IMR-90 (cell line): Measurements from ENCODE around the gene HOXA2. TPM values are rescaled to one million over a fixed set of nuclear protein-coding genes. Genes with fewer than 3 reads are reported as not detected.
A peak's percentile ranks its signal among the peaks of the same experiment; 100 is the strongest.

Experiments
- ATAC-seq: fragments of 200-7000 bp; cut with Tn5 transposase; 2 replicates; pipeline ENCODE4 v1.9.1; 2020; ENCODE audit warnings: low read depth, mild to moderate bottlenecking, moderate library complexity
- BruUV-seq: library from RNA; stranded (reverse); fragments of 400-500 nt; replicated peaks from 2 replicates; lab custom pipeline; 2021; lab: Mats Ljungman, UMichigan
- CTCF ChIA-PET: fragments of 300-600 bp; formaldehyde crosslinking; extraction: SDS; loops from one replicate; lab custom pipeline; 2021; ENCODE audit warnings: antibody characterized with exemption; lab: Yijun Ruan, JAX
- POLR2A ChIA-PET: fragments of 300-600 bp; sonication (Branson Sonifier 250); formaldehyde crosslinking; loops from one replicate; lab custom pipeline; 2022; ENCODE audit warnings: antibody characterized with exemption; ENCODE audit not compliant: unreplicated experiment; lab: Charles Lee
- DNase-seq: peaks from one replicate; pipeline ENCODE4 v3.0.0; 2013
- H2AFZ ChIP-seq: replicated peaks from 2 replicates; pipeline ENCODE3; 2013; ENCODE audit warnings: low read length, mild to moderate bottlenecking; ENCODE audit not compliant: poor library complexity
- H2AK5ac ChIP-seq: 2 replicates; pipeline ENCODE4 v1.6.1; 2013; ENCODE audit warnings: low read depth, low read length, inconsistent platforms
- H2AK9ac ChIP-seq: replicated peaks from 2 replicates; pipeline ENCODE3; 2013; ENCODE audit warnings: mild to moderate bottlenecking, low read depth, low read length, moderate library complexity; ENCODE audit not compliant: poor library complexity
- H2BK120ac ChIP-seq: 2 replicates; pipeline ENCODE4 v1.6.1; 2013; ENCODE audit warnings: low read depth, low read length, inconsistent platforms
- H2BK15ac ChIP-seq: 3 replicates; pipeline ENCODE4 v1.6.1; 2013; ENCODE audit warnings: low read depth, low read length, inconsistent platforms
- H2BK20ac ChIP-seq: 2 replicates; pipeline ENCODE4 v1.6.1; 2013; ENCODE audit warnings: low read depth, mild to moderate bottlenecking, inconsistent platforms, low read length, moderate library complexity
- H2BK5ac ChIP-seq: 2 replicates; pipeline ENCODE4 v1.6.1; 2013; ENCODE audit warnings: mild to moderate bottlenecking, low read depth, low read length, inconsistent platforms; ENCODE audit not compliant: poor library complexity, severe bottlenecking
- H3K14ac ChIP-seq: replicated peaks from 2 replicates; pipeline ENCODE4 v1.6.1; 2013; ENCODE audit warnings: low read depth, low read length, inconsistent platforms
- H3K18ac ChIP-seq: 2 replicates; pipeline ENCODE4 v1.6.1; 2013; ENCODE audit warnings: low read depth, low read length, control low read depth
- H3K23ac ChIP-seq: 2 replicates; pipeline ENCODE4 v1.6.1; 2013; ENCODE audit warnings: low read depth, low read length, inconsistent platforms
- H3K27ac ChIP-seq: 2 replicates; pipeline ENCODE4 v1.5.1; 2013; ENCODE audit warnings: mild to moderate bottlenecking, control low read depth, low read length; ENCODE audit not compliant: insufficient read depth
- H3K27me3 ChIP-seq: 2 replicates; pipeline ENCODE4 v1.6.1; 2013; ENCODE audit warnings: low read length; ENCODE audit not compliant: control insufficient read depth, insufficient read depth
- H3K36me3 ChIP-seq: 2 replicates; pipeline ENCODE4 v1.6.1; 2013; ENCODE audit warnings: low read length, mixed read lengths; ENCODE audit not compliant: control insufficient read depth, insufficient read depth
- H3K4ac ChIP-seq: 2 replicates; pipeline ENCODE4 v1.6.1; 2013; ENCODE audit warnings: low read depth, low read length, inconsistent platforms
- H3K4me1 ChIP-seq: 2 replicates; pipeline ENCODE4 v1.6.1; 2013; ENCODE audit warnings: low read length, mixed read lengths; ENCODE audit not compliant: control insufficient read depth, insufficient read depth
- H3K4me2 ChIP-seq: 2 replicates; pipeline ENCODE4 v1.6.1; 2013; ENCODE audit warnings: low read depth, mild to moderate bottlenecking, control low read depth, low read length, moderate library complexity
- H3K4me3 ChIP-seq: 2 replicates; pipeline ENCODE4 v1.5.1; 2013; ENCODE audit warnings: low read depth, mild to moderate bottlenecking, control low read depth, low read length, moderate library complexity; ENCODE audit not compliant: insufficient read depth
- H3K56ac ChIP-seq: 2 replicates; pipeline ENCODE4 v1.6.1; 2013; ENCODE audit warnings: low read length, inconsistent platforms; ENCODE audit not compliant: insufficient read depth; ENCODE audit errors: extremely low read depth
- H3K79me1 ChIP-seq, 2 experiments: 2 replicates each; pipeline ENCODE4 v1.6.1; 2013; ENCODE audit warnings: low read length in 2 of 2, inconsistent platforms in 1 of 2, low read depth in 1 of 2
- H3K9ac ChIP-seq: 2 replicates; pipeline ENCODE4 v1.6.1; 2013; ENCODE audit warnings: low read depth, low read length, control low read depth
- H3K9me1 ChIP-seq: 2 replicates; pipeline ENCODE4 v1.6.1; 2013; ENCODE audit warnings: low read length, inconsistent platforms; ENCODE audit not compliant: insufficient read depth
- H3K9me3 ChIP-seq: 2 replicates; pipeline ENCODE4 v1.6.1; 2013; ENCODE audit warnings: low read length; ENCODE audit not compliant: control insufficient read depth, insufficient read depth
- H4K20me1 ChIP-seq: 2 replicates; pipeline ENCODE4 v1.6.1; 2013; ENCODE audit warnings: low read length, inconsistent platforms; ENCODE audit not compliant: insufficient read depth
- H4K5ac ChIP-seq: 2 replicates; pipeline ENCODE4 v1.6.1; 2013; ENCODE audit warnings: mild to moderate bottlenecking, low read depth, low read length, control low read depth
- H4K8ac ChIP-seq, 2 experiments: 2 replicates each; pipeline ENCODE4 v1.6.1; 2013; ENCODE audit warnings: low read depth in 2 of 2, low read length in 2 of 2, control low read depth in 1 of 2, inconsistent platforms in 1 of 2
- H4K91ac ChIP-seq: 2 replicates; pipeline ENCODE4 v1.6.1; 2013; ENCODE audit warnings: low read depth, low read length, inconsistent platforms; ENCODE audit not compliant: insufficient read depth
- BHLHE40 ChIP-seq: fragments of 150-350 bp; IDR thresholded peaks from 2 replicates; pipeline ENCODE4 v1.6.1; 2016; ENCODE audit warnings: mild to moderate bottlenecking, low read depth, low read length
- CHD1 ChIP-seq: IDR thresholded peaks from 2 replicates; pipeline ENCODE4 v1.6.1; 2012; ENCODE audit warnings: low read depth, low read length, improper control_type of control experiment
- CTCF ChIP-seq: conservative IDR thresholded peaks from 2 replicates; pipeline ENCODE4 v1.5.1; 2012; ENCODE audit warnings: mild to moderate bottlenecking, low read depth, low read length, improper control_type of control experiment
- ELK1 ChIP-seq: fragments of 150-350 bp; IDR thresholded peaks from 2 replicates; pipeline ENCODE4 v1.6.1; 2016; ENCODE audit warnings: low read depth, mild to moderate bottlenecking, low read length, moderate library complexity, borderline replicate concordance
- MAFK ChIP-seq: IDR thresholded peaks from 2 replicates; pipeline ENCODE4 v1.6.1; 2012; ENCODE audit warnings: low read depth, low read length, improper control_type of control experiment
- MAZ ChIP-seq: IDR thresholded peaks from 2 replicates; pipeline ENCODE4 v1.6.1; 2012; ENCODE audit warnings: low read depth, mild to moderate bottlenecking, low read length, improper control_type of control experiment, moderate library complexity, borderline replicate concordance
- POLR2A ChIP-seq: IDR thresholded peaks from 2 replicates; pipeline ENCODE4 v1.6.1; 2012; ENCODE audit warnings: mild to moderate bottlenecking, low read depth, low read length
- RAD21 ChIP-seq: IDR thresholded peaks from 2 replicates; pipeline ENCODE4 v1.6.1; 2012; ENCODE audit warnings: low read length, improper control_type of control experiment
- RFX5 ChIP-seq: IDR thresholded peaks from 2 replicates; pipeline ENCODE4 v1.8.0; 2012; ENCODE audit warnings: low read depth, mild to moderate bottlenecking, low read length, moderate library complexity
- SMC3 ChIP-seq: fragments of 150-350 bp; IDR thresholded peaks from 2 replicates; pipeline ENCODE4 v1.6.1; 2016; ENCODE audit warnings: low read depth, mild to moderate bottlenecking, antibody characterized with exemption, low read length, moderate library complexity
- USF2 ChIP-seq: fragments of 150-350 bp; IDR thresholded peaks from 2 replicates; pipeline ENCODE4 v1.6.1; 2017; ENCODE audit warnings: mild to moderate bottlenecking, antibody characterized with exemption, low read length, low read depth
- WGBS, 2 experiments: methylation state at CpG; one replicate each; pipeline versions ENCODE4 v1.1.5 to v1.1.7; 2013; ENCODE audit warnings: missing lambda C conversion rate in 2 of 2; ENCODE audit not compliant: insufficient read length in 1 of 2; ENCODE audit errors: extremely low coverage in 2 of 2; 5-methylcytosine and 5-hydroxymethylcytosine counted together
- dilution Hi-C: fragments of 300-500 bp; cut with HindIII; formaldehyde crosslinking; loops from one replicate; pipeline ENCODE4 v1.14.3; 2018; ENCODE audit warnings: low sequenced_read_pairs; ENCODE audit not compliant: unreplicated experiment
- in situ Hi-C: fragments of 300-500 bp; cut with MboI; formaldehyde crosslinking; loops from 3 replicates; pipeline ENCODE4 v1.14.3; 2019; ENCODE audit warnings: low sequenced_read_pairs, inconsistent platforms, mixed read lengths
- intact Hi-C: fragments of 100-400 bp; cut with micrococcal nuclease; formaldehyde crosslinking; loops from 2 replicates; pipeline ENCODE4 v1.10.0; 2022
- polyA plus RNA-seq, 3 experiments: library from polyadenylated mRNA; depleted of rRNA; stranded (reverse); fragments of >200 nt; gene quantifications; 2 replicates each; pipeline ENCODE4 v1.2.3, GENCODE V29; 2012; ENCODE audit warnings: low replicate concordance in 1 of 3
- total RNA-seq: library from RNA; depleted of rRNA; stranded (reverse); fragments of >200 nt; gene quantifications from 2 replicates; pipeline ENCODE4 v1.2.3, GENCODE V29; 2012

HOXA2 gene
- total and polyA plus RNA-seq, 2 of the 4 experiments (the other 2 are of a cell fraction) = 1.6 to 3.9 TPM

- Histone ChIP-seq H3K27me3 (no peaks in the 10 kb centered on the region), H3K18ac (peak within 1 kb of the TSS; percentile 82), H3K4me3 (peak within 1 kb of the TSS; percentile 92), H3K56ac (peak within 1 kb of the TSS; percentile 93), H3K9me1 (no peaks in the 10 kb centered on the region), H3K9me3 (no peaks in the 10 kb centered on the region), H3K27ac (peak within 1 kb of the TSS; percentile 97), H2BK5ac (peak within 1 kb of the TSS; percentile 91), H2BK15ac (peak within 1 kb of the TSS; percentile 86; the same call in 2 of the 3 replicates), H3K4me2 (peak within 1 kb of the TSS; percentile 91), H3K23ac (peak within 1 kb of the TSS; percentile 100), H3K79me1 (peaks cover 10 to 16% of the 10 kb centered on the region in 2 experiments; a peak in 3 of 4 replicates), H3K4me1 (peaks cover 6% of the 10 kb centered on the region), H2BK120ac (peak within 1 kb of the TSS; percentile 80), H3K9ac (peak within 1 kb of the TSS; percentile 99), H4K5ac (peak within 1 kb of the TSS; percentile 26; the same call in 1 of the 2 replicates), H3K36me3 (peaks cover 10% of the 10 kb centered on the region), H3K14ac (peak within 1 kb of the TSS; percentile 98), H2AK9ac (peak within 1 kb of the TSS; percentile 97), H4K20me1 (peaks cover 13% of the 10 kb centered on the region), H2AK5ac (peak within 1 kb of the TSS; percentile 91), H4K8ac (peak within 1 kb of the TSS; percentile 80 to 83), H2BK20ac (peak within 1 kb of the TSS; percentile 61; the same call in 1 of the 2 replicates), H2AFZ (peak within 1 kb of the TSS; percentile 95), H3K4ac (peak within 1 kb of the TSS; percentile 95), H4K91ac (peak within 1 kb of the TSS; percentile 88)
- BruUV-seq = no TSS peak
- POLR2A ChIA-PET = interaction anchor here (0.9 to 1.1 kb wide), 2 partner anchors 10 to 35 kb away, joined by 3 to 5 read pairs; partner anchors contain the start of gene HOXA4
- intact Hi-C loops = loop anchor here (2.0 kb wide), 3 partner anchors 33 to 409 kb away; partner anchors contain the start of gene SKAP2
- DNase-seq (peak; percentile 95), ATAC-seq (peak; percentile 73)
- 0% methylated on average over 14 of the region's 68 CpGs; no CpG with 5 or more reads in 1 of the 2 experiments for WGBS, 2 experiments
- dilution Hi-C loops = no loop called here
- TF ChIP-seq MAFK = no peak
- TF ChIP-seq ELK1 = no peak
- TF ChIP-seq SMC3 = no peak
- 0 out of 2 replicates have a peak, but pooled peaks have one; percentile 2 for TF ChIP-seq CTCF
- no peak for TF ChIP-seq RFX5
- peak; percentile 94 for TF ChIP-seq POLR2A
- TF ChIP-seq CHD1 = 0 out of 2 replicates have a peak, but pooled peaks have one; percentile 27
- TF ChIP-seq MAZ = no peak; the same call in 1 of the 2 replicates
- TF ChIP-seq USF2 = peak; percentile 96
- TF ChIP-seq BHLHE40 = peak; percentile 66
- TF ChIP-seq RAD21 = peak; percentile 36; the same call in 1 of the 2 replicates
- CTCF ChIA-PET = interaction anchor here (0.6 to 1.0 kb wide), 3 partner anchors 19 to 47 kb away, joined by 3 read pairs; partner anchors contain the start of gene HOXA5
- in situ Hi-C loops = no loop called here
These were observed 6.4 kb downstream of the HOXA2 start, which contains the start of gene HOXA1 for GRCh38 chr7:27095897-27096767. HOXA1 (minus strand) TSS chr7:27096000; CDS start chr7:27095912, 88 bp downstream.
